MM.1S (cell line): ENCODE measurements around the gene MAGI2.

Experiments used
- DNase-seq: peaks from one replicate; pipeline ENCODE4 v3.0.0-alpha.2; 2015
- H2AFZ ChIP-seq: fragments of 300-600 bp; sonication (generic); 2 replicates; pipeline ENCODE4 v1.6.0; 2016; ENCODE audit warnings: antibody characterized with exemption, low read length
- H3F3A ChIP-seq: fragments of 300-600 bp; sonication (generic); 2 replicates; pipeline ENCODE4 v1.6.1; 2016; ENCODE audit warnings: mild to moderate bottlenecking, antibody characterized with exemption, low read length, moderate library complexity, mixed read lengths; ENCODE audit not compliant: insufficient read depth
- H3K27ac ChIP-seq: fragments of 300-600 bp; sonication (generic); 2 replicates; pipeline ENCODE4 v1.5.1; 2016; ENCODE audit warnings: mild to moderate bottlenecking, low read length
- H3K27me3 ChIP-seq: fragments of 300-600 bp; sonication (generic); replicated peaks from 2 replicates; pipeline ENCODE4 v1.6.0; 2016; ENCODE audit warnings: low read length; ENCODE audit not compliant: insufficient read depth
- H3K36me3 ChIP-seq: fragments of 300-600 bp; sonication (generic); replicated peaks from 2 replicates; pipeline ENCODE4 v1.6.1; 2016; ENCODE audit warnings: mild to moderate bottlenecking, low read length, mixed read lengths; ENCODE audit not compliant: insufficient read depth
- H3K4me1 ChIP-seq: fragments of 300-600 bp; sonication (generic); 2 replicates; pipeline ENCODE4 v1.6.1; 2016; ENCODE audit warnings: low read length, mixed read lengths
- H3K4me2 ChIP-seq: fragments of 300-600 bp; sonication (generic); 2 replicates; pipeline ENCODE4 v1.6.0; 2016; ENCODE audit warnings: low read depth, low read length
- H3K4me3 ChIP-seq: fragments of 300-600 bp; sonication (generic); 2 replicates; pipeline ENCODE4 v1.5.1; 2016; ENCODE audit warnings: low read length, mixed read lengths
- H3K79me2 ChIP-seq: fragments of 300-600 bp; sonication (generic); 2 replicates; pipeline ENCODE4 v1.6.1; 2016; ENCODE audit warnings: mixed run types, low read length, mixed read lengths
- H3K9ac ChIP-seq: fragments of 300-600 bp; sonication (generic); 2 replicates; pipeline ENCODE4 v1.6.1; 2016; ENCODE audit warnings: low read length, mixed read lengths
- H3K9me2 ChIP-seq: fragments of 300-600 bp; sonication (generic); replicated peaks from 2 replicates; pipeline ENCODE4 v1.6.1; 2016; ENCODE audit warnings: mild to moderate bottlenecking, low read length, mixed read lengths; ENCODE audit not compliant: insufficient read depth
- H3K9me3 ChIP-seq: fragments of 300-600 bp; sonication (generic); replicated peaks from 2 replicates; pipeline ENCODE4 v1.6.1; 2016; ENCODE audit warnings: mild to moderate bottlenecking, low read length, mixed read lengths; ENCODE audit not compliant: insufficient read depth
- H4K20me1 ChIP-seq: fragments of 300-600 bp; sonication (generic); 2 replicates; pipeline ENCODE4 v1.6.1; 2016; ENCODE audit warnings: mild to moderate bottlenecking, low read length, moderate library complexity, mixed read lengths; ENCODE audit not compliant: insufficient read depth
- CTCF ChIP-seq: fragments of 300-600 bp; sonication (generic); IDR thresholded peaks from 2 replicates; pipeline ENCODE4 v1.5.1; 2016; ENCODE audit warnings: antibody characterized with exemption, low read length, mixed read lengths
- EZH2 ChIP-seq: fragments of 300-600 bp; sonication (generic); optimal IDR thresholded peaks from 2 replicates; pipeline ENCODE3; 2017; ENCODE audit warnings: low read depth, mild to moderate bottlenecking, antibody characterized with exemption, low read length, mixed read lengths
- EZH2phosphoT487 ChIP-seq: fragments of 300-600 bp; sonication (generic); IDR thresholded peaks from 2 replicates; pipeline ENCODE4 v1.6.1; 2018; ENCODE audit warnings: antibody characterized with exemption, low read length

The MAGI2 gene

GRCh38 chr7:78315119-78315518 lies 1138.3 kb downstream of the MAGI2 start:
- Histone ChIP-seq H3K9ac (no peak overlapping the region), H3K36me3 (no peaks in the 10 kb centered on the region)

GRCh38 chr7:78311181-78311580 lies 1142.3 kb downstream of the MAGI2 start:
- no peak for DNase-seq
- Histone ChIP-seq H3K4me1 (no peaks in the 10 kb centered on the region), H4K20me1 (no peaks in the 10 kb centered on the region), H3K9ac (no peak overlapping the region), H3K27me3 (no peaks in the 10 kb centered on the region), H3K4me3 (no peak overlapping the region), H2AFZ (no peak overlapping the region), H3K27ac (no peak overlapping the region), H3K79me2 (no peaks in the 10 kb centered on the region), H3F3A (no peaks in the 10 kb centered on the region), H3K36me3 (no peaks in the 10 kb centered on the region), H3K4me2 (no peak overlapping the region), H3K9me2 (no peaks in the 10 kb centered on the region), H3K9me3 (no peaks in the 10 kb centered on the region)
- TF ChIP-seq CTCF: no peak

More at GRCh38 chr7:78315119-78315518, 1138.3 kb downstream of the MAGI2 start:
- no peaks in the 10 kb centered on the region for H3K9me3 ChIP-seq
- no peak overlapping the region for H3K27ac ChIP-seq
- H3K4me2 ChIP-seq: no peak overlapping the region
- no peaks in the 10 kb centered on the region for H3K4me1 ChIP-seq
- H3K4me3 ChIP-seq: no peak overlapping the region
- TF ChIP-seq CTCF: no peak
- no peak for TF ChIP-seq EZH2
- TF ChIP-seq EZH2phosphoT487: no peak
- no peaks in the 10 kb centered on the region for H4K20me1 ChIP-seq
- H3K9me2 ChIP-seq: no peaks in the 10 kb centered on the region
- DNase-seq: no peak
- H2AFZ ChIP-seq: no peak overlapping the region
- no peaks in the 10 kb centered on the region for H3F3A ChIP-seq
- H3K27me3 ChIP-seq: no peaks in the 10 kb centered on the region
- H3K79me2 ChIP-seq: no peaks in the 10 kb centered on the region

- Histone ChIP-seq H3K27ac (no peak overlapping the region), H3K79me2 (no peaks in the 10 kb centered on the region), H3K4me3 (no peak overlapping the region), H2AFZ (no peak overlapping the region), H3F3A (no peaks in the 10 kb centered on the region), H4K20me1 (no peaks in the 10 kb centered on the region), H3K4me1 (no peaks in the 10 kb centered on the region), H3K9me3 (no peaks in the 10 kb centered on the region), H3K36me3 (no peaks in the 10 kb centered on the region), H3K9me2 (no peaks in the 10 kb centered on the region), H3K9ac (no peak overlapping the region), H3K4me2 (no peak overlapping the region), H3K27me3 (no peaks in the 10 kb centered on the region)
- no peak for DNase-seq
- no peak for TF ChIP-seq EZH2
- TF ChIP-seq CTCF: no peak
- no peak for TF ChIP-seq EZH2phosphoT487
Measured at GRCh38 chr7:78307892-78308291, 1145.6 kb downstream of the MAGI2 start.

GRCh38 chr7:78306634-78307033 lies 1146.8 kb downstream of the MAGI2 start:
- H3K9me2 ChIP-seq: no peaks in the 10 kb centered on the region
- H4K20me1 ChIP-seq: no peaks in the 10 kb centered on the region
- H3F3A ChIP-seq: no peaks in the 10 kb centered on the region
- no peak overlapping the region for H3K27ac ChIP-seq
- TF ChIP-seq EZH2 (no peak), EZH2phosphoT487 (no peak), CTCF (no peak)
- no peak overlapping the region for H3K4me3 ChIP-seq
- H3K4me2 ChIP-seq: no peak overlapping the region
- no peaks in the 10 kb centered on the region for H3K36me3 ChIP-seq
- H3K79me2 ChIP-seq: no peaks in the 10 kb centered on the region
- H3K9me3 ChIP-seq: no peaks in the 10 kb centered on the region
- DNase-seq: no peak
- H3K9ac ChIP-seq: no peak overlapping the region
- H3K27me3 ChIP-seq: no peaks in the 10 kb centered on the region
- H3K4me1 ChIP-seq: no peaks in the 10 kb centered on the region
- H2AFZ ChIP-seq: no peak overlapping the region
